Pons (tissue), 1 donor: ENCODE measurements around the gene GABRR3.
"Not testable (repeated sequence)": the region's sequence is repeated elsewhere in the genome, so short reads cannot be mapped to it uniquely, and the experiment has no call there.

Experiments used
- DNase-seq: peaks from one replicate; pipeline ENCODE4 v3.0.0-alpha.2; 2016; ENCODE audit warnings: low spot score

The GABRR3 gene

DNA sequence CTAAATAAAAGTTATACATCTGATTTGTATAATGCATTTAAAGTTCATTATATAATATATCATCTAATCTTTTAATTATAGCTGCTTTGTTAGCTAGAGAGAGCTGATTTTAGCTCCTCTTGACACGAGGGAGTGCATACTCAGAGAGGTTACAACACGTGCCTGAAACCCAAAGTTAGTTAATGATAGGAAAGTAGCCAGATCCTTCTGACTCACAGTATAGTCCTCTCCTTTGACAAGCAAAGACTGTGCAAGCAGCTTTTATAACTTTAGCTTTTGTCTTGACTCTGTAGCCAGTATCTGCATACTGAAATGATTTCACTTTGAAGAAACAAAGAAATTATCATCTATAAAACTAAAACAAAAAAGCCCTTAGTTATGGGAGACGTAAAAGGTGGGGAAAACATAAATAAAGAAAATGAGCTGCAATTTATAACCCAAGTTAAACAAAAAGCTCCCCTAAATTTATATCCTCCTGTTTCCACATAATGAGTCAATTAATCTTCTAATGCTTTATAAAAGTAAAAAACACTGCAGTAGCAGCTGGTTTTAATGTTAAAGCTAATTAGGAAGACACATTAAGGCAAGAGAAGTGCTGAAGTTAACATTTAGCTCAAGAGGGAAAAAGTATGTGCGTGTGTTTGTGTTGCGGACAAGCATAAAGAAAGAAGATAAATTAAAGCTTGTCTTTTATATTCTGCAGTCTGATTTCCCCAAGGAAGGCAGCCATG, 13.1 kb downstream of the GABRR3 start:
- no peak for DNase-seq

DNA sequence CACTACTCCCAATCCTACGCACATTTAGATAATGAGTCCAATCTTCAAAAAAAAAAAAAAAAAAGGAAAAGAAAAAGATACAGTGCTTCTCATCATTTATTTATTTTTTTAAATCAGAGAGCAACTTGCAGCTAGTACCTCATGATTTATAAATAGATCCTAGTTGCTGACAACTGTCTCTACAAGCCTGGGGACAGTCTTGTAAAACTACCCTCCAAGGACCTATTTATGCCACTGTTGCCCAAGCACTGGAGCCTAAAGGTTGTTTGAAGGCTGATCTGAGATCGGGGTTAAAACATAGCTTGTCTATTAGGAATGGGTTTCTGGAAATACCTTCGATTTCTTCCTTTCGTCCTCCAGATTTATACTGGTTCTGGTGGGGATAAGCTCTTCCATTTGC, 14.7 kb downstream of the GABRR3 start:
- no peak for DNase-seq

DNA sequence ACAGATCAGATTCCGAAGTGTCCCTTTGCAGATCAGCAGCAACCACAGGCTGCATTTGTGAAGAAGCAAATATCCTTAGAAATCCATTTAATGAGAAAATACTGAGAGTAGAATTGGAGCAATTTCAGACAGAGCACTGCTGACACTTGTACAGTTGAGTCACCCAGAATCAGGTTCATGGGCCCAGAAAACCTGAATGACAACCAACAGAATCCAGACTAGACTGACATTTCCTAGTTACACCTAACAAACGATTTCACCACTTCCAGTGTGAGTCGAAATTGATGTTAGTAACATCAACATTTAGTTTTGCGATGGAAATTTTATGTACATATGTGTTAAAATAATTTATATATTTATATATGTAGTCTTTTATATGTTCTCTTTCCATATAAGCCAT, 16.8 kb downstream of the GABRR3 start:
- no peak for DNase-seq

DNA sequence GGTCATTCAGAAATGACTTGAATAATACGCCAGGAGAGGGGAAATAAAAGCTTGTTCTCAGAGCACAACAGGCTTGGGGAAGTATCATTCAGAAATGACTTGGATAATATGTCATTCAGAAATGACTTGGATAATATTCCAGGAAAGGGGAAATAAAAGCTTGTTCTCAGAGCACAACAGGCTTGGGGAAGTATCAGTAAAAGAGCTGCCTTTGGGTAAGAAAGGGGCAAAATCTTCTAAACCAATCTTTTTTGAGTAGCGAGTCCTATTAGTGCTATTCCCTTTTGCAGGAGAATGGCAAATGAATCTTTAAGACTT, 20.9 kb downstream of the GABRR3 start:
- DNase-seq, result no peak

DNA sequence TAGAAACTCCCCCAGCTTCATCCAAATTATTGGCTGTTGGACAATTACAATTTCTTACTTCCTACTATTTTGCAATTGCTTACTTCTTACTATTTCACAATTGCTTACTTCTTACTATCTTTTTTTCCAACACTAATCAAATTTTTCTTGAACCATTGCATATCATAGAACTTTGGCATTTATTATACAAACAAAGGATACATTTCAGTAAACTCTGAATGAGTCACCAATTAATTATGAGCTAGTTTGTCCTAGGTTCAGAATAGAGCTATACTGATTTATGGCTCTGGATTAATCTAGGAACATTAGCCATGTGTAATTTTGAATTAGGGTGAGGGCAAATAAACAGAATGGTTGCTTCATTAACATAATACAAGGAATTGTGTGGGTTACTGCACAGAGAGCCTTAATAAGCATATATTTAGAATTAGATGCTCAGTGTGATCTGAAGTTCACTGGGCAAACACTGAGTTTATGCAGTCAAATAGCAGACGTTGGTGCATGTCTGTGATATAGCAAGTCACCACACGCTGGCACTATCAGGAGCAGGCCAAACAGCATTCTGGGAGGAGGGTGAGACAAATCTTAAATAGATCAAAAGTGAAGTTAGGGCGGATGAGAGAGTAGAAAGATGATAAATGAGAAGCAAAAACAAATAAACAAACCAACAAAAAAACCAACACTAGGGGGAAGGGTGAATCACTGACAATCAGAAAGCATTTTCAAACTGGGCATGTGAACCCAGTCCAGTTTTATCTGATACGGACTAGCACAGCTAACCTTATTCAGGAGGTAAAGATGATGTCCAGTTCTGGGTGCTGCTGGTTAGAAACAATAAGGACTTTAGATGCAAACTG, 21.5 kb downstream of the GABRR3 start:
- DNase-seq, result no peak

DNA sequence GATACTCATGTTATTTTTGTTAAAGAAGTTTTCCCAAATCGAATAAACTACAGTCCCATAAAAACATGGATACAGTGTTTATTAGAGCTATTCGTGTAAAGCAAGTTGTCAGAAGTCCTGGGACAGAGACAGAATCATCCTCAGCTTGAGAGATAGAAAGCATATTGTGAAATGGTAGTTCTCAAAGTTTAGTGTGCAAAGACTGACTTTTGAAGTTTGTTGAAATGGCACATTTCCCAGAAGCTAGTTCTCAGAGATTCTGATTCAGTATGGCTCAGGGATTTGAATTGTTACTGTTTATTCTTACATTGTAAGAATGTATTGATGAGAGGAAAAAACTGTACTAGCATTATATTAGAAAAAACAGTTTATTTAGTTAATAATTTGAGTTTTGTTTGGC, 22.1 kb downstream of the GABRR3 start:
- DNase-seq, result no peak

DNA sequence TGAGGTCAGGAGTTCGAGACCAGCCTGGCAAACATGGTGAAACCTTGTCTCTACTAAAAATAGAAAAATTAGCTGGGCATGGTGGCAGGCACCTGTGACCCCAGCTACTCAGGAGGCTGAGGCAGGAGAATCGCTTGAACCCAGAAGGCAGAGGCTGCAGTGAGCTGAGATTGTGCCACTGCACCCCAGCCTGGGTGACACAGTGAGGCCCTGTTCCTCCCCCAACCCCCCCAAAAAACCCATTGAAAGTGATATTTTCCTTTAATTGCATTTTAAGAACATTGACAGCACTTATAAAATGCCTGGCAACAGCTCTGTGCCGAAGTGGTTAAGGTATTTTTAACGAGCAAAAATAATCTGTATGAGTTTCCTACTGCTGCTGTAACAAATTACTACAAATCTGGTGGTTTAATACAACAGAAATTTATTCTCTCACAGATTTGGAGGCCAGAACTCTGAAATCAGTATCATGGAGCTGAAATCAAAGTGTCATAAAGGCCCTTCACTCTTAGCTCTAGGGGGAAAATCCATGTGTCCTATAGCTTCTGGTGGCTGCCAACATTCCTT, 24.1 kb downstream of the GABRR3 start:
- DNase-seq, result not testable (repeated sequence)

DNA sequence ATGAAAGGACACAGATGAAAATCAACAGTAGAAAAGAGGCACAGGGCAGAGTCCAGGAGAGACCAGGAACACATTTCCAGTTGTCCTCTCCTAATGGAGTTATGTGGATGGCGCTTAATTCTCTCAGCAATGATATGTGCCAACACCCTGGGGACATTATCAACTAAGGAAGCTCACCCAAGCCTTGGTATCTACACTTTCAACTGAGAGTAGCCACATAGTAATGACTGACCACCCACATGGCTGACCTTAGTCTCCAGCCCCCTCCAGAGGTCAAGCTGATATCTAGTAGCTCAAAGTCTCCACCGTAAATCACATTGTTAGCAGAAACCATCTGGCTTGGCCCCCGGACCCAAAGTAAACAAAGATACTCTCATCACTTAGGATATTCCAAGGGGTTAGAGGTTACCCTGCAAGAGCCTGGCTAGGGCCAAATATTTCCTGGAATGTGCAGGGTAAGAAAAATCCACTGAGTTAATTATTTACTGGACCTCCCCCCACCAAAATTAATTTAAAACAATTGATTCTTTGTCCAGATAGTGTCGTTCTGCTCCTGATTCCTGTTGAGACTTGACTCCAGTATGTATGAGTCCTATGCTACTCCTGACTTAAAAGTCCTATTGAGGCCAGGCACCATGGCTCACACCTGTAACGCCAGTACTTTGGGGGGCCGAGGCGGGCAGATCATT, 24.8 kb downstream of the GABRR3 start:
- no peak for DNase-seq

DNA sequence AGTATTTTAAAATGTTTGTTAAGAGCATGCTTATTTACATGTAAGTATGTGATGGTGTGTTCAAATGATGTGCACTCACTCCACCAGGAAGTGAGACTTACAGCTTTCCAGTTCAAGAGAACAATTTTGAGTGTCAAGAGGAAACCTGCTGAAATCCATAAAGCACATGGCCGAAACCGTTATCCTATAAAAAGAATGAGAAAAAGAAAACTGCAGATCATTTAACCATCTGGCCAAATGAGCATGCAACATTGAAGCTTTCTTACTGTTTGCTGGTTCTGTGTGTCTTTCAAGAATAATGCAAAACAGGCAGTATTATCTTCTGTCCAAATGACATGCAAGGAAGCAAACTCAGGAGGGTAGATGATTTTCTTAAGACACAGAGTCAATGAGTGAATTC, 26.3 kb downstream of the GABRR3 start:
- no peak for DNase-seq

DNA sequence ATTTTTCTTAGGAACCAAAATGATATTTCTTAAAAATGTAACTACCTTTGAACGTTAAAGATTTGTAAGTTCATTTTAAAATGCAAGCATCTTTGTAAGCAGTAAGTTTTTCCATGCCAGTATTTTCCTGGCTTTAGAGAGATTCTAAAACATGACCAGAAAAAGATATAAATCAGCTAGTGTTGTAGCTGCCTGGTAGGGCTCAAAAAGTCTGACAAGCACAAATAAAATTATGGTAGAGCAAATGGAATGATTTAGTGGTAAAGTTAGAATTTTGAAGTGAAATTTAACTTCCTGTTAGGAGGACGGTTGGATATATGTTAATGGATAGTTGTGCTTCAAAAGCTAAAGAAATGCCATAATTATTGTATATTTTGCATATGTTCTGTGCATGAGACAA, 29.7 kb downstream of the GABRR3 start:
- DNase-seq, result no peak

DNA sequence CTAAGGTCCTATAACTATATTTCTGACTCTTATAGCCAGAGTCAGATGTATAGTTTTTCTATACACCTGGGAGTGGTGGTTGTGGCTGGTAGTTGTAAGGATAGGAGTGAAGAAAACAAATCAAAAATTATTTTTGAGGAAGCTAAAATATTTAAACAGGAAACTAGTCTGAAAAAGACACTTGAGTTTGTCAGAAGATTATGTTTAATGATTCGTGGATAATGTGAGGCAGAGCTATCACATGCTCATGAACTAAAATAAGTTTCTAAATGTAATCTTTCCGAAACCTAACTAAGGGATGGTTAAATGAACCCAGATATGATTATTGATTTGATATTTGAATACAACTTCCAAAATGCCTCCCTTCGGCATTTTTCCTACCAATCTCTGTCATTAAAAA, 30.4 kb downstream of the GABRR3 start:
- DNase-seq, result no peak

DNA sequence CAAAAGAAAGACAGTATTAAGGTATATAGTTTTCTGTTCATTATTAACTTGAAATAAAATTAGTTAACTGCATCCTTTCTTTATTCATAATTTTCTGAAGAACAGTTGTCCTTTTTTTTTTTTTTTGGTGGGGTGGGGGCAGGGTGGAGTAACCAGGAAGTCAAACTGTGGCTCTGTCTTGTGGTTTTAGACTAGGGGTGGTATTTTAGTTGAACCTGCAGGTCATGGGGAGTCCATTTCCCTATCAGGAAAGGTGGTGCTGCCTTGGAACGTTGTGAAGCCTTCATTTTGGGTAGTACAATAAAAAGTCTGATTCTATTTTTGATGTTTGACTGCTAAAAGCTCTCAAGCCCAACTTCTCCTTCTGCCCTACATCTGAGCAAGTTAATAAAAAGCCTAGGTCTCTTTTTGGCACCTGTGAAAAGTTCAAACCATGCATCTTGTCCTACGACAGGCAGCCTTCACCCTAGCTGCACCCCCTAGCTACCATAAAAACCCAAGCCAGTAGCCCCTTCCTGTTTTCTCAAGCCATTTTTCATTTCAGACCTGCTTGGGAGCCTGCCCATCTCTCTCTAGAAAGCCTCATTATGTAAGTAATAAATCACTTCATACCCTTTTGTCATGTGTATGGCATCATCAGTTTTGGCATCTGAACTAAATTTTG, 31.7 kb downstream of the GABRR3 start:
- DNase-seq, result no peak

DNA sequence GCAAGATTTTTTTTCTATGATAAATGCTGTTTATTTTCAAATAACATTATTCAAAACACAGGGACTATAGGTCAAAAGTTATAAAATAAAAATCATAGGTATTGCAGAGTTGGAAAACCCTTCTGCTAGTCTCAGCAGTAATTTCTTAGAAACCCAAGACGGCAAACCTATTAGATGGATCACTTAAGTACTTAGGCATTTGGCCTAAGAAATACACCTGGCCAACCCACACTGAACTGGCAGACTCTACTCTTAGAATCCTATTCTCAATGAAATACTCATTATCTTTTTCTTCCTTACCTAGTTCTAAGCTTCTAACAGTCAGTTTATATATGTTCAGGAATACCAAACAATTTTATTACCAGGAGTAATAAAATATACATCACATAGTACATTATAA, 32.4 kb downstream of the GABRR3 start:
- DNase-seq, result no peak

DNA sequence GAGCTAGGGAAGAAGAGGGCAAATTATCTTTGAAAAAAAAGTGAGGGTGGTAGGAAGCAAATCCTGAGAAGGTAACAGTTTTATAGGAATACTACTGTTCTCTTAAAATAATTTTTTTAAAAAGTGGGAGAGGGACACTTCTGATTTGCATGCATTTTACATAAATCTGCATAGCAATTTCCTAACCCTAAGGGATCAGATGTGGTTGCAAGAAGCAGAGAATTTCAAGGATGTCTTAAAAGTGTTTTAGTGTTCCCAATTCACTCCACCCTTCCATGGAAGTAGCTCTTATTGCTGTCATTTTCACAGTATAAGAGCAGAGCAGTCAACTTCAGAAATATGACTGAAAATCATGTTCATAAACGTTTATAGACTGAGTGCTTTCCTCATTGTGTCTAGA, 35.1 kb downstream of the GABRR3 start:
- DNase-seq, result no peak

DNA sequence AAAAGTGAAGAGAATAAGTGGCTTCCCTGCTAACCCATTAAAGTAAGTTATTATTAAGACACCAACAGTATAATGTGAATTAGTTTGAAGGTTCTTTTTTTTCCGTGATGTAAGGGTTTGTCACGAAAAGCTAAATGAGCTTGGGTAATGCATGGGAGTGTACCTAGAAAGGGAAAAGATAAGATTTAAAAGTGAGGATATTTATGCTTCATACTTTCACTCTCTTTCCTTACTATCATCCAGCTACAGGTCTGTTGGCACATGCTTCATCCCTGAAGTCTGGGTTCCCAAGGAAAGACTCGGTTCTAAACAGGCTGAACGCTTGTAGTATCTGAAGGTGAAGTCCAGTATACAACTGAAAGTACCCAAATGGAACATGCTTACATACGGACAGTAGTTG, 36.0 kb downstream of the GABRR3 start:
- DNase-seq, result no peak

DNA sequence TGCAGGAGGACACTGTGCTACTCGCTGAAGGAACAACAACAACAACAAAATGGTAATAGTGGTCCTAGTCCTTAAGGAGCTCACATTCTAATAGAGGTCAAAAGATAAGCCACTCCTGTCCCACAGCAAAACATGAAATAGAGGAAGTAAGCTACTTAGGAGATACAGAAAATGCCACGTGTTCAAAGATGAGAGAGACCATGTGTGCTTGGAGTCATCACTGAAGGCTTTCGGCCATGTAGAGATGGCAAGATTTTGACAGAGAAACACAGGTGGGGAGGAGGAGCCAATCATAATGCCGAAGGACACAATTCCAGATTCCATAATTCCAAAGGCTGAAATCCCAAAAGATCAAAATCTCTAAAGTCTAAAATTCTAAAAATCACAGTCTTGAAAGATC, 38.1 kb downstream of the GABRR3 start:
- DNase-seq, result no peak

DNA sequence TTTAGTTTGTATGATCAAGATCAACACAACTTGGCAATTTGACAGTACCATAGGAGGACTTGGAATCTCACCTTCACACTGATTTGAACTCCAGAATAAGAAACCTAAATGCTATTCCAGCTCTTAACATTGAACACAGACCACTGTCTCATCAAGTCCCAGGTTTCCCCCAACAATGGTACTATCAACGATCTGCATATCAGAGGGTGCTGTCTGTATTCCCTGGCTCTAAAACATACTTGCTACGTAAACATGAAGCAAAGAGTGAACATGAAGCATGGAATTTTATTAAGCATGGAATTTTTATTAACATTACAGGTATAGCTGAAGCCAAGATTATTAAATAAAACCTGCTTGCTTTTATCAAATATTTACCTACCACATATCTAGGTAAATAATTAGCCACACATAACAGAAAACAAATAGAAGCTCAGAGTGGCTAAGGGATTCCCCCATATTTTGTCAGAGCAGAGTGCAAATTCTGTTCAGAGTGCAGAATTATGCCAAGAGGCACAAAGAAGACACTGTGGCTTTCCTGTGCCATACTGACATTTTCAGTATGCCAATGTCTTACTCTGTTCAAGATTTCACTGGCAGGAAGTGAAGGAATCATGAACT, 40.7 kb downstream of the GABRR3 start:
- DNase-seq, result no peak

DNA sequence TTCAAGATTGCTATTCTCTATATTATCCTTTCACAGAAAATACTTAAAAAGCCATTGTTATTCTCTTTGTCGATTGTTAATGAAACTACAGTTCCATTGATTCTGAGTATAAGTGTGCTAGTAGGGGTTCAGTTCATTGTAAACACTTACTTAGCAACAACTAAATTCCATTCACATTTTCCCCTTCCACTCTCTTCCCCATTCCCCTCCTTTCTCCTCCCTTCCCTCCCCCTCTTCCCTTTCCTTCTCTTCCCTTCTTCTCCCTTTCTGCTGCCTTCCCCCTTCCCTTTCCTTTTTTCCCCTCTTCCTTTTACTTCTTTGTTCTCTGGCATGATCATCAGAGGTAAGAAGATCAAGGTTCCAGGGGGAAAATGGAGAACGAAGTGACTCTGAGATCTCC, 41.6 kb downstream of the GABRR3 start:
- no peak for DNase-seq

DNA sequence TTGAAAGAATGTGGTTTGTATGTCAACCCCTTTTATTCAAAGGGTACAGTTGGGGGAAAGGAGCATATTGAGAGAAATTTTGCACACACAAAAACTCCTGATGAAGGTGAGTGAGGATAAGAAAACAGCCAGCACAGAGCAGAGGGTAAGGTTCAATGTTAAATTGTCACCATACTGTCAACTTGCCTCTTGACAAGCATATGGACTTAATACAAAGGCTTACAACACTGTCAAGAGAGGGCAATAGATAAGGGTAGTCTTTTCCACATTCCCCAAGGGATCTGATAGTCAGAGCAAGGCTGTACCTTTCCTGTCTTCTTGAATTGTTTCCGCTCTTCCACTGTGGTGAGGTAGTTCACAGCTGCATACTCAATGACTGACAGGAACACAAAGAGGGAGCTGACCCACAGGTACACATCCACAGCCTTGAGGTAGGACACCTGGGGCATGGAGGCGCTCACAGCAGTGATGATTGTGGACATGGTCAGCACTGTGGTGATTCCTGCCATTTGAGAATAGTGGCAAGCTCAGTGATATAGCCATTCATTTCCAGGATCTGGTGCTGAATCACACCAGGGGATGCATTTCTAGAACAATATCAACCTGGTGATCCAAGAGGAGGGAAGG, 42.5 kb downstream of the GABRR3 start:
- no peak for DNase-seq

DNA sequence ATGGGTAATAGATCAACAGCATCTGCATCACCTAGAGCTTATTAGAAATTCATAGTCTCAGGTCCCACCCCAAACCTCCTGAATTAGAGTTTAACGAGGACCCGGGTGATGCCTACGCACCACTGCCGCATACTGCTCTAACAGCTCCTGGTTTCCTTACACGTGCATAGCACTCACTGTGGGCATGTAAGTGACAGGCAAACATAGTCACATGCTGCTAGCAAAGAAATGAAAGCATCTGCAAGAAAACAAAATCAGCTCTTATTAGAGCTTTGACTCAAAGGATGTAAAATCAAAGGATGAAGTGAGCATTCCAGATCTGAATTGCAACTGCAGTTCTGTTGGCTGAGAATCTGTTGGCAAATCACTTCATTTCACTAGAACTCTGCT, 43.8 kb downstream of the GABRR3 start:
- DNase-seq, result no peak

DNA sequence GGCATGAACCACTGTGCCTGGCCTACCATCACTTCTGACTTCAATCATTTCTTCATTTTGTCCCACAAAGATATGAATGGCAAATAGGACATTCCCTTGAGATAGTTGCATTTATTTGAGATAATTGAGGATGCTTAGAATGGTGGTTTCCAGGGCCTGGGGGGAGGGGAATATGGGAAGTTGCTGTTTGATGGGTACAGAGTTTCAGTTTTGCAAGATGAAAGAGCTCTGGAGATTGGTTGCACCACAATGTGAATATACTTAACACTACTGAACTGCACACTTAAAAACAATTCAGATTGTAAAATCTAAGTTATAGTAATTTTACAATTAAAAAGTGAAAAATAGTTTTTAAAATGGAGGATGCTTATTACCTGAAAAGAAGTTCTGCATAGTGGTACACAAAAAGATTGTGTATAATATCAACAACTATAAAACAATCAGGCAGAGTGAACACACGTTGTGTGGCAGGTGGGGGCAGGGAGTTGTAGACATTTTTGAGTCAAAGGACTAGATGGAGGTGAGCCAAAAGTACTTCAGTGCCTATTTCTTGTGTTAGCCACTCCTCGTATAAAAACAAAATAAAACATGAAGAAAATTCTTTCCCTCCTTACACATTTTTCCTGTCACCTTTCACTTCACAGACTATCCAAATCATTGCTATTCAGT, 44.4 kb downstream of the GABRR3 start:
- no peak for DNase-seq
